Activated T-helper 17 cell treated with anti-CD3 and anti-CD28 coated beads, Interleukin-2, amount 50 U/mL, for 72 hours (primary cell): ENCODE data around the gene ANKRD2. TPM values are rescaled to one million over a fixed set of nuclear protein-coding genes. Genes with fewer than 3 reads are reported as not detected.
"Not testable (repeated sequence)": the region's sequence is repeated elsewhere in the genome, so short reads cannot be mapped to it uniquely, and the experiment has no call there.

ENCODE experiments used
- ATAC-seq: fragments of 150-1000 bp; cut with Tn5 transposase; replicated peaks from 2 replicates; pipeline ENCODE4 v1.10.0; 2021; ENCODE audit warnings: mild to moderate bottlenecking, moderate library complexity
- H3K27ac Mint-ChIP-seq: one replicate; pipeline ENCODE4 v1.8.0; 2022; ENCODE audit warnings: mixed read lengths
- H3K27me3 Mint-ChIP-seq: one replicate; pipeline ENCODE4 v1.8.0; 2022; ENCODE audit warnings: mixed read lengths
- H3K36me3 Mint-ChIP-seq: one replicate; pipeline ENCODE4 v1.8.0; 2022; ENCODE audit warnings: low read depth, mild to moderate bottlenecking, mixed read lengths
- H3K4me1 Mint-ChIP-seq: one replicate; pipeline ENCODE4 v1.8.0; 2022; ENCODE audit warnings: mixed read lengths
- H3K4me3 Mint-ChIP-seq: one replicate; pipeline ENCODE4 v1.8.0; 2022; ENCODE audit warnings: mild to moderate bottlenecking, mixed read lengths
- H3K9me3 Mint-ChIP-seq: one replicate; pipeline ENCODE4 v1.8.0; 2022; ENCODE audit warnings: mixed read lengths
- total RNA-seq, 2 donors: library from RNA; stranded (reverse); gene quantifications; one replicate each; pipeline ENCODE4 v1.2.3, GENCODE V29; 2022

Gene ANKRD2
- total RNA-seq, 2 donors from 2014 or later, result not detected

GRCh38 chr10:97554336-97554735 is 18.2 kb upstream of the ANKRD2 start:
- not testable (repeated sequence) for H3K36me3 Mint-ChIP-seq, H3K27me3 Mint-ChIP-seq

GRCh38 chr10:97555541-97555940 is 17.0 kb upstream of the ANKRD2 start:
- not testable (repeated sequence) for H3K4me3 Mint-ChIP-seq, H3K36me3 Mint-ChIP-seq, H3K27ac Mint-ChIP-seq, H3K4me1 Mint-ChIP-seq, ATAC-seq, H3K27me3 Mint-ChIP-seq, H3K9me3 Mint-ChIP-seq

More at GRCh38 chr10:97554336-97554735, 18.2 kb upstream of the ANKRD2 start:
- H3K27ac Mint-ChIP-seq, H3K4me3 Mint-ChIP-seq, ATAC-seq, H3K4me1 Mint-ChIP-seq, H3K9me3 Mint-ChIP-seq: not testable (repeated sequence)

- H3K9me3 Mint-ChIP-seq, ATAC-seq, H3K27ac Mint-ChIP-seq, H3K4me1 Mint-ChIP-seq, H3K4me3 Mint-ChIP-seq, H3K36me3 Mint-ChIP-seq, H3K27me3 Mint-ChIP-seq: not testable (repeated sequence)
Observed at GRCh38 chr10:97560731-97561381, 11.7 kb upstream of the ANKRD2 start.

GRCh38 chr10:97561386-97562077 is 11.0 kb upstream of the ANKRD2 start:
- ATAC-seq, H3K4me3 Mint-ChIP-seq, H3K9me3 Mint-ChIP-seq, H3K27me3 Mint-ChIP-seq, H3K36me3 Mint-ChIP-seq, H3K27ac Mint-ChIP-seq, H3K4me1 Mint-ChIP-seq: not testable (repeated sequence)

- H3K27ac Mint-ChIP-seq, H3K9me3 Mint-ChIP-seq, H3K4me1 Mint-ChIP-seq, H3K36me3 Mint-ChIP-seq, H3K27me3 Mint-ChIP-seq, H3K4me3 Mint-ChIP-seq, ATAC-seq: not testable (repeated sequence)
Observed at GRCh38 chr10:97562329-97562728, 10.2 kb upstream of the ANKRD2 start.

GRCh38 chr10:97563337-97563736 is 9.2 kb upstream of the ANKRD2 start:
- Mint-ChIP-seq H3K4me1 (no peaks in the 10 kb centered on the region), H3K9me3 (no peaks in the 10 kb centered on the region), H3K36me3 (no peaks in the 10 kb centered on the region), H3K4me3 (no peak overlapping the region), H3K27me3 (no peaks in the 10 kb centered on the region), H3K27ac (peak overlapping the region; percentile 12)
- no peak for ATAC-seq

- Mint-ChIP-seq H3K36me3 (no peaks in the 10 kb centered on the region), H3K4me1 (no peaks in the 10 kb centered on the region), H3K27me3 (no peaks in the 10 kb centered on the region), H3K9me3 (no peaks in the 10 kb centered on the region), H3K4me3 (no peak overlapping the region), H3K27ac (no peak overlapping the region)
- no peak for ATAC-seq
Observed at GRCh38 chr10:97564776-97565175, 7.8 kb upstream of the ANKRD2 start.

- no peaks in the 10 kb centered on the region for H3K4me1 Mint-ChIP-seq
Observed at GRCh38 chr10:97566336-97566996, 6.1 kb upstream of the ANKRD2 start.

GRCh38 chr10:97567891-97568290 is 4.7 kb upstream of the ANKRD2 start:
- Mint-ChIP-seq H3K27me3 (no peaks in the 10 kb centered on the region), H3K27ac (no peak overlapping the region), H3K4me3 (no peak overlapping the region), H3K9me3 (no peaks in the 10 kb centered on the region), H3K4me1 (no peaks in the 10 kb centered on the region), H3K36me3 (no peaks in the 10 kb centered on the region)
- ATAC-seq, result no peak

More at GRCh38 chr10:97566336-97566996, 6.1 kb upstream of the ANKRD2 start:
- peak; percentile 83 for ATAC-seq
- Mint-ChIP-seq H3K27me3 (no peaks in the 10 kb centered on the region), H3K4me3 (no peak overlapping the region), H3K36me3 (no peaks in the 10 kb centered on the region), H3K27ac (no peak overlapping the region), H3K9me3 (no peaks in the 10 kb centered on the region)

- H3K36me3 Mint-ChIP-seq, result no peaks in the 10 kb centered on the region
- no peaks in the 10 kb centered on the region for H3K4me1 Mint-ChIP-seq
- ATAC-seq, result no peak
- no peaks in the 10 kb centered on the region for H3K27me3 Mint-ChIP-seq
- H3K4me3 Mint-ChIP-seq, result no peak overlapping the region
- H3K27ac Mint-ChIP-seq, result no peak overlapping the region
- no peaks in the 10 kb centered on the region for H3K9me3 Mint-ChIP-seq
Observed at GRCh38 chr10:97570146-97570788, 2.3 kb upstream of the ANKRD2 start.

GRCh38 chr10:97570789-97571471 is 1.6 kb upstream of the ANKRD2 start:
- H3K9me3 Mint-ChIP-seq, result no peaks in the 10 kb centered on the region
- no peak overlapping the region for H3K27ac Mint-ChIP-seq
- no peaks in the 10 kb centered on the region for H3K4me1 Mint-ChIP-seq
- no peaks in the 10 kb centered on the region for H3K27me3 Mint-ChIP-seq
- no peaks in the 10 kb centered on the region for H3K36me3 Mint-ChIP-seq
- no peak for ATAC-seq
- H3K4me3 Mint-ChIP-seq, result no peak overlapping the region

GRCh38 chr10:97571622-97572021 is 957 bp upstream of the ANKRD2 start:
- H3K4me3 Mint-ChIP-seq, result no peak overlapping the region
- H3K27me3 Mint-ChIP-seq, result no peaks in the 10 kb centered on the region
- no peaks in the 10 kb centered on the region for H3K9me3 Mint-ChIP-seq
- H3K36me3 Mint-ChIP-seq, result no peaks in the 10 kb centered on the region
- H3K27ac Mint-ChIP-seq, result no peak overlapping the region
- H3K4me1 Mint-ChIP-seq, result no peaks in the 10 kb centered on the region
- no peak for ATAC-seq

GRCh38 chr10:97573021-97573420 is 442 bp downstream of the ANKRD2 start:
- no peaks in the 10 kb centered on the region for H3K27me3 Mint-ChIP-seq
- H3K27ac Mint-ChIP-seq, result no peak overlapping the region
- H3K36me3 Mint-ChIP-seq, result no peaks in the 10 kb centered on the region
- ATAC-seq, result no peak
- H3K4me1 Mint-ChIP-seq, result no peaks in the 10 kb centered on the region
- no peaks in the 10 kb centered on the region for H3K9me3 Mint-ChIP-seq
- H3K4me3 Mint-ChIP-seq, result no peak overlapping the region

GRCh38 chr10:97573672-97574071 is 1.1 kb downstream of the ANKRD2 start:
- Mint-ChIP-seq H3K27ac (no peak overlapping the region), H3K4me1 (no peaks in the 10 kb centered on the region), H3K36me3 (no peaks in the 10 kb centered on the region), H3K9me3 (no peaks in the 10 kb centered on the region), H3K4me3 (no peak overlapping the region), H3K27me3 (no peaks in the 10 kb centered on the region)
- peak; percentile 51 for ATAC-seq
